ENCODE results near the gene ANAPC16.

DNA sequence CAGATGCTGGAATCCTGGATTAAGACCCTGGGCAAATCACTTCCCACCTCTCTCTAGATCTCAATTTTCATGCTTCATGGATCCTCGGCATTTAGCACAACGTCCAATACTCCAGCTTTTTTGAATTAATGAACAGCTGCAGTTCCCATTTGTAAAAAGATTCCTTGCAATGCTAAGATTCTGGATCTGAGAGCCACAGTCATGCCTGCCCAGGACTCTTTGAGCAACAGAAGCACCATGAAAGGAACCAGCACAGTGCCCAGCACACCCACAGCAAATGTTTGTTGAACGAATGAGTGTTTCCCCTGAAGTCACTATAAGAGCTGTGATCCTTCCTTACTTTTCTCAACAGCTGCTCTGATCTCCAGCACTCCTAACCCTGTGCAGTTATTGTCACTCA, 37.2 kb downstream of the ANAPC16 start:
- TF ChIP-seq POLR2AphosphoS5 (IDR thresholded peaks at IDR 0.05; ENCODE audit: low read depth, low read length), result no peak
- no peak for TF ChIP-seq TAF1 (IDR thresholded peaks at IDR 0.05; ENCODE audit: low read depth, low read length)

Data from GM12891 (cell line).